GM18499 (cell line): ENCODE measurements around the gene RNF123.
A peak's percentile ranks its signal among the peaks of the same experiment; 100 is the strongest.

Source experiments
- ATAC-seq: cut with Tn5 transposase; IDR thresholded peaks from one replicate; pipeline ENCODE4 v1.9.1; 2021; ENCODE audit warnings: moderate number of reproducible peaks; ENCODE audit not compliant: insufficient read depth, unreplicated experiment

Gene RNF123

GRCh38 chr3:49716691-49717210 lies 27.4 kb downstream of the RNF123 start:
- no peak for ATAC-seq

GRCh38 chr3:49717211-49717958 lies 28.0 kb downstream of the RNF123 start:
- ATAC-seq, result no peak

GRCh38 chr3:49717959-49718857 lies 28.9 kb downstream of the RNF123 start:
- no peak for ATAC-seq

- ATAC-seq, result no peak
These were observed 29.5 kb downstream of the RNF123 start for GRCh38 chr3:49718858-49719213.

- ATAC-seq, result peak; percentile 40
These were observed 30.0 kb downstream of the RNF123 start, which contains the start of gene AMIGO3 for GRCh38 chr3:49719214-49719884. Gene AMIGO3 (minus strand): TSS chr3:49719684. CDS start chr3:49719465, 219 bp downstream.

DNA sequence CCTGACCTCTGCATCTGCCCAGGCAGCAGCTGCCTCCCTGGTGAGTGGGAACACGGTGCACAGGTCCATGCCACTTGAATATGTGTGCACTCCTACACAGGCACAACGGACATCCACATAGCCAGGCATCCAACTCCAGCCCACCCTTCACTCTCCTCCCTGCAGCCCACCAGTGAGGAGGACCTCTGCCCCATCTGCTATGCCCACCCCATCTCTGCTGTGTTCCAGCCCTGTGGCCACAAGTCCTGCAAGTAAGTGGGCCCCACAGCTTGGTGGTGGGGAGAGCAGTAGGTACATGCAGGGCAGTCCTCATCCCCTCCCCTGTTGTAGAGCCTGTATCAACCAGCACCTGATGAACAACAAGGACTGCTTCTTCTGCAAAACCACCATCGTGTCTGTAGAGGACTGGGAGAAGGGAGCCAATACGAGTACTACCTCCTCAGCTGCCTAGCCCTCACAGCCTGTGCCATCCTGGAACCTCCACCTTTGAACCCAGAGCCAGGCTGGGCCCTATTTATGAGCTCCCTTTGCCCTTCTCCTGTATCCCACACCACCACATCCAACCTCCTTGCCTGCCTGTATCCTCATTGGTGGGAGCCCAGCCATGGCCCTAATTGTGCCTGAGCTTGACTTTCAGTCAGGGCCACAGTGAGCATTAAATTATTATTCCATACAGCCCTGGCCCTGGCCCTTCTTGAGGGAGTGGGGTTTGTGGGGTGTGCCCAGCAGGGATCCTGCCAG lies 31.7 kb downstream of the RNF123 start:
- no peak for ATAC-seq

GRCh38 chr3:49721596-49721895 lies 32.2 kb downstream of the RNF123 start:
- ATAC-seq, result no peak

DNA sequence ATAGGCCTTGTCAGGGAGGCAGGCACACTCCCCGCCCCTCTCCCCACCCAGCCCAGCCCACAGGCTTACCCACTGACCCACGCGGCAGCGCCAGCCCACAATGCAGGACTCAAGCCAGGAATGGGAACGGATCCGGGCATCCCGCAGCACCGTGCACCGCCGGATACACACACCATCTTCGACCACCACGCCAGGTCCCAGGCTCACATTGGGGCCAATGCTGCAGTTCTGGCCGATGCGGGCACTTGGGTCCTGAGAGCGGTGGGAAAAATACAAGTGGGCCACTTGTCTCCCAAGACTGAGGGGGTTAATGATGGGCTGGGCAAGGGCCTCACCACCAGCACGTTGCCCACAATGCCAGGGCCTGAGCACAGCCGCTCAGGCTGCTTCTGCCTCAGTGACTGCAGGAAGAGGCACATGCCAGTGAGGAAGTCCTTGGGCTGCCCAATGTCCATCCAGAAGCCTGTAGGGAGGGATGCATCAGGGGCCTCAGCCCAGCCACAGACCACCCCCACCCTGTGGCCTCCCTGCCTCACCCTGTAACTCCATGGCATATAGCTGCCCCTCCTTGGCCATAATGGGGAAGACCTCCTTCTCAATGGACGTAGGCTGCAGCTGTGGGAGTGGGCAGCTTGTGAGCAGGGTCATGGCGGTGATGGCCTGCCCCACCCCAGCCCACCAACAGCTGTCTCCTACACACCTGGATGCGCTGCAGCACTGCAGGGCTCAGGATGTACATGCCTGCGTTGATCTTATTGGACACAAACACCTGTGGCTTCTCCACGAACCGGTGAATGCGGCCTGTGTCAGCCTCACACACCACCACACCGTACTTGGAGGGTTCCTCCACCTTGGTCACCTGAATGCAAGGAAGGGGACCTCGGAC lies 32.8 kb downstream of the RNF123 start:
- no peak for ATAC-seq

GRCh38 chr3:49722896-49723295 lies 33.5 kb downstream of the RNF123 start:
- no peak for ATAC-seq

- ATAC-seq, result no peak
These were observed 33.9 kb downstream of the RNF123 start for GRCh38 chr3:49723296-49723627.

- ATAC-seq, result peak; percentile 43
These were observed 34.5 kb downstream of the RNF123 start, which contains the start of gene GMPPB for GRCh38 chr3:49723628-49724551. Gene GMPPB (minus strand): TSS chr3:49723951. CDS start chr3:49723726, 225 bp downstream.

DNA sequence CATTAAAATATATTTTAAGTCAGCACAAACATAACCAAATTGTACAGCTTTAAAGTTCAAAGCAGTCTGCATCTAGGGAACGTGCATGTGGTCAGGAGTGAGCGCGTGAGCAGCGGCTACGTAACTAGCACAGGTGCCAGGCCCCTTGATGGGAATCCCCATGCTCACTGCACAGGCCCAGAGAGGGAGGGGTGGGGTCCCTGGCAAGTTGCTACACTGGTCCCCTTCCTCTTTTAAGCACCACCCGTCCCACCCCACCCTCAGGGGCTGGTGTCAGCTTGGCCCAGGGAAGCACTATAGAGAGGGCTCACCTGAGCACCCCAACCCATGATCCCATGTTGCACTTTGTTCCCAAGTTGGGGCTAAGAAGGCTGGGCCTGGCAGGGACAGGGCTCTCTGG lies 35.2 kb downstream of the RNF123 start:
- ATAC-seq, result no peak

GRCh38 chr3:49725906-49726681 lies 36.7 kb downstream of the RNF123 start:
- no peak for ATAC-seq

DNA sequence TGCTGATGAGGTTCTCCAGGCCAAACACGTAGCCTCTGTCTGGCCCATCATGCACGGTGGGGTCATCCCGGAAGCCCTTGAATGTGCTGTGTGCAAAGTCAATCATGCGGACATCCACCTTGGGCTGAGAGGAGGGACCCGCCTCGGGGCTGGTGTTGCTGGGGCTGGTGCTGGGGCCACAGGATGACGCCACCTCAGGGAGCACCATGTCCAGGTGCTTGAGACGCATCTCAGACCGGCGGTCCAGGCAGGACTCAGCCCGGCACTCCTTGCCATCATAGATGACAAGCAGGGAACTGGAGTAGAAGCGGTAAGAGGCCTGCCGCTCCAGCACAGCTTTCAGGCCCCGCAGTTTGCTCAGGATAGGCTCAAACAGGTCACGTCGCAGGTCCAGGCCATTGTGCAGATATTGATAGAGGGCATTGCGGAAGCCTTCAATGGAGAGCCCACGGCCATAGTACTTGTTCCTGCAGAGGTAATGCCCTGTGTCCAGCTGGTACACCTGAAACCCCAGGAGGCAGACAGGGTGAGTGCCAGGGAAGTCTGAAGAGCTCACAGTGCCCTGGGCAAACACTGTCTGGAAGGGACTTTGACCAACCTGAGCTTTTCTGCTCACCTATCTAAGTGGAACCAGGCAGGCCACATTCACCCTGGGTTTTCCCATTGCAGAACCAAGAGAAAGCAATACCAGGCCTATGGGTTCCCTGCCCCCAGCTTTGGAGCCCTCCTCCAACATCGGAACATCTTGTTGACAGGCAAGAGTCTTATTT lies 38.0 kb downstream of the RNF123 start:
- no peak for ATAC-seq

DNA sequence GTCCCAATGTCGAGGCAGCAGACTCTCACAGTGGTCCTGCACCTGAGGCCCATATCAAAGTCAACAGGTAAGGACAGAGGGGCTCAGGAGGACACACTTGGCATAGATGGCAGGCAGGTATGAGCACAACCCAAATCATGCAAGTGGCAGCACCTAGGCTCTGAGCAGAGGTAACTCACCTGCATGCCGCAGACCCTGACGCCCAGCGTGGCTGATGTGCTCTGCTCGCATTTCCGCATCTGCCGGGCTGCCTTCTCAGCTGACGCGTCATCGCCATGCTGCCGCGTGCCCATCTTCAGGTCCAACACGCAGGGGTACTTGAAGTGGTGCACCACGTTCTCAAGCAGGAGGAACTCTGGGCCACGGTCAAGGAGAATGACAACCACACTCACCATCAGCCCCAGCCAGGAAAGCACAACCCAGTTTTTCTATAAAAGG lies 38.6 kb downstream of the RNF123 start:
- no peak for ATAC-seq

- no peak for ATAC-seq
These were observed 40.7 kb downstream of the RNF123 start for GRCh38 chr3:49729966-49730609.
